GM19324 (cell line): Measurements from ENCODE around the gene GOLGA8Q.
"Not testable (repeated sequence)": the region's sequence is repeated elsewhere in the genome, so short reads cannot be mapped to it uniquely, and the experiment has no call there.

Source experiments
- ATAC-seq: cut with Tn5 transposase; IDR thresholded peaks from one replicate; pipeline ENCODE4 v1.9.1; 2021; ENCODE audit warnings: mild to moderate bottlenecking, moderate library complexity; ENCODE audit not compliant: unreplicated experiment, low FRiP score

GOLGA8Q gene

GRCh38 chr15:30551750-30552149 lies at the start of gene GOLGA8Q:
Gene GOLGA8Q (plus strand): TSS chr15:30552050. CDS start chr15:30552078, 28 bp downstream.
- ATAC-seq: not testable (repeated sequence)

DNA sequence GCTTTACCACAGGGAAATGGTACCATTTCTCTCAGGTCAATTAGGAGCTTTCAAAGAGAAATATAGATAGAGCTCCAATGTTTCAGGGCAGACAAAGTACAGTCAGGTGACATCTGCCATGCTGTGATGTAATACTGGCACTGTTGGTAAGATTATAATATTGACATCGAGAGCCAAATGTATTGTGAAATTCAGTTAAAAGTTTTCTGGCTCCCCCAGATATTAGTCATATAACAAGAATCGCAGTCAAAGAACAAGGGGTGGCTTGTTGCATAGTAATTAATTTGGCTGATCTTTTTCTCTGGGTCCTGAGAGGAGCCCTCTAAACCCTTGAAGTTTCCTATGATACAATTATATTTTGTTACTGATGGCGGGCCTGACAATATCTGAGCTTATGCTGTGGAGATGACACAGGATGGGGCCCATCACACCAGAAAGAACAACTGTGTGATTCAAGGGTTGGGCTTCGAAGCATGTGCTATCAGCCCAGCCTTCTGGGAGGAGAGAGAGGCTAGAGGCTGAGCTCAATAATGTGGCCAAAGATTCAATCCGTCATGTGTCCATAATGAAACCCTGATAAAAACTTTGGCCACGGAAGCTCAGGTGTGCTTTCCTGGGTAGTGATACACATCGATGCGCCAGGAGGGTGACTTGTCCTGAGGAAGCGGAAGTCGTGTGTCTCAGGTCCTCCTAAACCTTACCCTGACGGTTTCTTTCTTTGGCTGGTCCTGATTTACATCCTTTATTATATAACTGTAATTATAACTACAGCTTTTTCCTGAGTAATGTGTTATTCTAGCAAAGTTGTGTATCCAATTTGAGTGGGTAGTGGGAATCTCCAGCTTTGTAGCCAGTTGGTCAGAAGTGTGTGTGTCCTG lies 48.7 kb upstream of the GOLGA8Q start:
- ATAC-seq: not testable (repeated sequence)

DNA sequence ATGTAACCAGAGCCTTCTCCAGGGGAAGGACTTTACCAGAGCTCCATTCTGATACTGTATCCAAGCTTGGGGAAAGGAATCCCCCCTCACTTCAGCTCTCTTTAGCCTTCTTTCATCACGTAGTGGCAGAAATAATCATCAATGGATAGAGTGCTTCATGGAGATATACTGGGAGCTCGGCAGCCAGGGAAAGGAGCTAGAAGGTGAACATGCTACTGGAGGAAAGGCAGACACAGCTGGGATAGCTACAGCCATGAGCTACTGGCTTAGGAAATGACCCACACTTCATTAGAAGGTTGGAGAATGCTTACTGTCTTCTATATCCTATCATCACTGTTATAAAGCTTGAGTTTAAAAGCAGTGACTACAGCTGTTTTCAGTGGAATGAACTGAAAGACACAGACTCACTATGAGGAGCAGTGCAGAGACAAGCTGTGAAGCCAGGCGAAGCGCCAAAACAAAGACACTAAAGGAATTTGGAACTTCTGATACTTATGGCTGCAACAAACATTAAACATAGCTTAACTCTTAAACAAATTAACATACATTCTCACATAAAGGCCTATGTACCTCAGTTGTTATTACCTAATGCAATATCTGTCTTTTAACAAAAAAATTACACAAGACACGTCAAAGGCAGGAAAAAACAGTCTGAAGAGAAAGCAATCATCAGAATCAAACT lies 47.5 kb upstream of the GOLGA8Q start:
- ATAC-seq: not testable (repeated sequence)

GRCh38 chr15:30514545-30514944 lies 37.3 kb upstream of the GOLGA8Q start:
- not testable (repeated sequence) for ATAC-seq

DNA sequence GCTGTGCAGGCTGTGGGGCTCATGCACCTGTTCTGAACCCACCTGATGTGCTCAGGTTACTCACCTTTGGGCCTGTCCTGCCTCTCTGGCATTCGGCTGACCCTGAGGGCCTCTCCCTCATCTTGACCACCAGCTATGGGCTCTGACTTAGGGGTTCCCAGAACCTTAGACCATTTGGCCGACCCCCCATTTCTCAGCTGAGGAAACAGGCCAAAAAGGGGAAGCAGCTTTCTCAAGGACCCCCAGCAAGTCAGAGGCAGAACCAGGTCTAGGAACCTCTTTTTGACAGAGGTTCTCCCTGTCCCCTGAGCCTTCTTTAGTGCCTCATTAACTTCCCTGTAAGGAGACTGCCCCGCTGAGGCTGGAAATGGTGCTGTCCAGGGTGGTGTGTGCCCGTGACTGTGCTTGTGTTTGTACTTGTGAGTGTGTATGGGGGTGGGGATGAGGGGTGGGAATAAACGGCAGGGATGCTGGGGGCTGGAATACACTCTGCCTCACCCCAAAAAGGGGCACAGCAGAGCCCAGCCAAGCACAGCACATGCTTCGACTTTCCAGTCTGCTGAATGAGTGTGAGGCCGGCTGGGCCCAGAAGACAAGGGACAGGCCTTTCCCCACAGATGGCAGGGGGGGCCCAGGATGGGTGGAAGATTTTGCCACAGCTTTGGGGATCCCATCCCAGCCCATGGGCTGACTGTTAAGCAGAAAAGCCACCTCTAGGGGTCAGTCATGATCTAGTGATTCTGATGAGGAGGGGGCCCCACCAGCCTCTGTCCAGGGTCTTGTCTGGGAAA lies 28.2 kb upstream of the GOLGA8Q start:
- not testable (repeated sequence) for ATAC-seq

DNA sequence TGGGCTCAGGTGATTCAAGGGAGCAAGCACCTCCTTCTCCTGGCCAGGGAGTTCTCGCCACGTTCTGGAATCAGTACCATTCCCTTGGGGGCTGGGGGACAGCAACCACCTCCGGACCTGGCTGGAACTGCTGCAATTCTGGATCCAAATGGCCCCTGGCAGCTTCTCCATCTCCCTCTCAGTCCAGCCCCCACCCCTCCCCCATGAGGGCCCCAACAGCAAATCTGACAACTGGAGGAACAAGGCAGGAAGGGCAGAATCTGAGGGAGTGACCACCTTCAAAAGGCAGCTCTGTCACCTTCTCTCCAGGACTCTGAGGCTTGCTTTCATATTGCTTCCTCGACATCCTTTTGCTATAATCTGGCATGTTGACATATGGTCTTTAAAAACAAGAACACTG lies 25.9 kb upstream of the GOLGA8Q start:
- ATAC-seq: not testable (repeated sequence)

- ATAC-seq: not testable (repeated sequence)
Measured at GRCh38 chr15:30529049-30529448, 22.8 kb upstream of the GOLGA8Q start.

DNA sequence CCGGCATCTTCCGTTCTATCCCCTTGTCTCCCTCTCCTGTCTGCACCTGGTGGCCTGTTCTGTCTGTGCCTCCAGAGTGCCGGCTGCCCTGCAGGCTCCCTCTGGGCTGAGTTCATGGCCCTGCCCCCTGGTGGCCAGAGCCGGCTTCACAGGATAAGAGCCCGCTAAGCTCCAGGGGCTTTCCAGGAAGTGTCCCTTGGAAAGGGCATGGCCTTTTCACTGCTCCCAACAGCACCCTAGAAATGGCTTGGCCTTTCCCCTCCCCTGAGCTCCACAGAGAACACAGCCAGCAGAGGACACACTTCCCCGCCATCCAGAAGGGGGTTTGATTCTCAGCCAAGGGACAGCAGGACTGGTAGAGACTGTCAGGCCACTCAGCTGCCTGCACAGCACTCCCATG lies 15.1 kb downstream of the GOLGA8Q start:
- ATAC-seq: not testable (repeated sequence)

DNA sequence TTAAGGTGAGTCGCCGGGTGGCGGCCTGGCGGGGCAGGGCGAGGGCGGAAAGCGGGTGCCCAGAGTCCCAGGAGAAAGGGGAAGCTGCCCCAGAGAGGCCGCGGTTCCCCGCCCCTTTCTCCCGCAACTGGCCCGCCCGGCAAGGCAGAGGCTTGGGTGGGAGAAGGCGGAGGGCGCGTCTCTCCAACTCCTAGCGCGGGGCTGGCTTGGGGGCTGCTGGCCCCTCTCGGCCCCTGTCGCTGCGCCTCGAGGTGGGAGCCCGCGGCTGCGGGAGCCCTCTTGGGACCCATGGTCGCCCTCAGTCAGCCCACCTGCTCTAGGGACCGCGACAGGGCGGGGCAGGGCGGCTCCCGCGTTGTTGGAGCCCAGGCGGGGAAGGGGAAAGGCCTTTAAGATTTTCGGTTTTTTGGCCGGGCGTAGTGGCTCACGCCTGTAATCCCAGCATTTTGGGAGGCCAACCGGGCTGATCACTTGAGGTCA lies 21.2 kb downstream of the GOLGA8Q start:
- not testable (repeated sequence) for ATAC-seq

DNA sequence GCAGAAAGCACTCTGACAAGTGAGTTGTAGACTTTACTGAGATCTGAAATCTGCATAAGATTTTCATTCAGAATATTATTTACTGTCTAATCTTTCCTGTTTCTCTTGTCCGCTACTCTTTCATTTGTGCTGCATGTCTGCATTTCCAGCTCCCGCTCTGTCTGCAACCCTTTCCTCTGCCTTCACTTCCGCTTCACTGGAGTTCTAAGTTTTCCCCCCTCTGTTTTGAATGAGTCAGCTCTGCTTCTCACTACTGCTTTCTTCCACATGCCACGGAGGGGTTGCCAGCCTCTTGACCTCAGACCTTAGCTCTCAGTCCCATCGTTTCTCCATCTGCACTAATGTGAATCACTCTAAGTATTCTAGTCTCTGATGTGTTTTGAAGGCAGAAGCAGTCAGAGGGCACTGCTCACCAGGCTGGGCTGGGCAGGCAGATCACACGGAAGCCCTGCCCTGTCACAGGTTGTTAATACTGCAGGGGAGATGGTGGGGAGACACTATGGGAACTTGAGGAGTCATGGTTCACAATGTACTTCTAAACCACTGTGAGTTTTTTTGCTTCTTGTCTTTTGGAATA lies 27.6 kb downstream of the GOLGA8Q start:
- not testable (repeated sequence) for ATAC-seq

DNA sequence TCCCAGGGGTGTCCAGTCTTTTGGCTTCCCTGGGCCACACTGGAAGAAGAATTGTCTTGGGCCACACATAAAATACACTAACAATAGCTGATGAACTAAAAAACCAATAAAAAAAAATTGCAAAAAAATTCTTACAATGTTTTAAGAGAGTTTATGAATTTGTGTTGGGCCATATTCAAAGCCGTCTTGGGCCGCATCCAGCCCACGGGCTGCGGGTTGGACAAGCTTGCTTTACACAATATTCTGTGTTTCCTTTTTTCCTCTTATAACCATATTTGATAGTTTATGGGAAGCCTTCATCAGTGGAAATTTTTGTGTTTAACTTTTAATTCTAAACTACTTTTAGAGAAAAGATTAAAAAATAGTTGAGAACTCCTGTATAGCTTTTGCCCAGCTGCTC lies 28.9 kb downstream of the GOLGA8Q start:
- ATAC-seq: not testable (repeated sequence)

DNA sequence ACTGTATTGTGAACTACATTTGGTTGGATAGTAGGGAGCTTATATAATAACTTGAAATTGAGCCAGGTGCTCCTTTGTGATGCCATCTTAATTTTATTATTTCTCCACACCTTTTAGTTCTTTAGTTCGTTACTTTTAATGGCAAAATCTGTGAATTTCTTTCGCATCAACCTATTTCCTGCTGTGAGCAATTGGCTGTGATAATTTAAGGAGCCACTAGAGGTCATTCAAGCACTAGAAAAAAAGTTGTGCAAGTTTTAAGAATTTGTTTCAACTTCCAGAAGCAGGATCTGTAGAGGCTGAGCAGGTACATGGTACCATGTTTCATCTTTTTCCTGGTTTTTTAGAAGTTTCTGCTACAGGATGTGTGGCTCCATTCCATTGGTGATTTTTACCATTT lies 47.1 kb downstream of the GOLGA8Q start:
- not testable (repeated sequence) for ATAC-seq

GRCh38 chr15:30603796-30604195 lies 51.9 kb downstream of the GOLGA8Q start, which contains the start of gene GOLGA8H:
Gene GOLGA8H (plus strand): TSS chr15:30604028. CDS start chr15:30604126, 98 bp downstream.
- not testable (repeated sequence) for ATAC-seq
